HG03135 (cell line): ENCODE data around the gene FBXO30.
A peak's percentile ranks its signal among the peaks of the same experiment; 100 is the strongest.

ENCODE experiments used
- ATAC-seq: cut with Tn5 transposase; IDR thresholded peaks from one replicate; pipeline ENCODE4 v1.9.1; 2021; ENCODE audit warnings: mild to moderate bottlenecking, moderate library complexity; ENCODE audit not compliant: unreplicated experiment

FBXO30 gene

DNA sequence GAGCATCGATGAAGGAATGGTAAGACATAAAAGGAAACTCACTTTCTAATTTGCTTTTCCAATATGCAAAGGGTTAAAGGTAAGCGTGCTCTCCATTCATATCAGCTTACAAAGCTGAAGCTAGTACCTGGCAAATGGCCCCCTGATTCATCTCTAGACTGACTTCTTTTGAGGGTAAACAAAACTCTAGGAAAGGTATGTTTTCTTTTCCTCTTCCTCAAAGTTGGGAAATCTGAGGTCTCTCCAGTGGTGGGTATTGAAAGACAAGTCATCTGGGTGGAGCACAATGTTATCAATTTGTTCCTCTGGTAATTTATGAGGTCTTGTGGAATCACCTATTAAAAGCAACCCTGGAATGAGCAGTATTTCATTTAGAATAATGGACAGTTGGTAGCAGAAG lies 7.9 kb upstream of the FBXO30 start:
- ATAC-seq, result no peak

DNA sequence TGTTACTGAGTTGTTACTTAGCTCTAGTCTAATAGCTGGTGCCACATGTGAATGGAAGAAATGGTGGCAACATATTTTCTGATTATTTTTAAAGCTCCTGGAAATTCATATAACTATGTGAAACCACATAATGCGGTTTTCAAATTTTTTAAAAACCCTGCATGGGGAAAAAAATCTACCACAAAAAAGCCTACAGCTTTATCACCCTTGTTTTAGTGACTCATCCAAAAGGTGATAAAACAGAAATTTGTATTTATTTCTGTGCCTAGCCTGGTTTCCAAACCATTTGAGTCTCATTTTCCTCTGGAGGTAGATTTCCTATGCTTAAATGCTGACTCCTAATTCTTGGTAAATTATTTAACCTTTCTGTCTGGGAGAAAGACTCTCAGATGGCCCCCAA lies 5.4 kb upstream of the FBXO30 start:
- ATAC-seq, result no peak

DNA sequence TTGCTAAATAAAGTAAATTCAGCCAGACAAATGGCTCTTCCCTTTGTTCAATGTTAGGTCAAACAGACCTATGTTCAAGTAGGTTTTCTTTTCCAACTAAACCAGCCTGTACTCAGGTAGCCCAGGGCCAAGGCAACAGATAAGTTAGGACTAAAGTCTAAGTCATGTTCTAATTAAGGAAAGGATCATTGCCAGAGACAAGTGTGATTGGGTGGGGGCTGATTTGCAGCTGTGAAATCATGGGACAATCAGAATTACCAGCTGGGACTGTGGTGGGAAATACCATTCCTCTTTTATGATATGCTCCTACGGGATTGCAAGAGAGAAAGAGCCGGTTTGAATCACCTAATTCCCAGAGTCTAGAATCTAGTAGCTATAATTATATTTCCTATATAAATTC lies 4.2 kb upstream of the FBXO30 start:
- ATAC-seq, result no peak

DNA sequence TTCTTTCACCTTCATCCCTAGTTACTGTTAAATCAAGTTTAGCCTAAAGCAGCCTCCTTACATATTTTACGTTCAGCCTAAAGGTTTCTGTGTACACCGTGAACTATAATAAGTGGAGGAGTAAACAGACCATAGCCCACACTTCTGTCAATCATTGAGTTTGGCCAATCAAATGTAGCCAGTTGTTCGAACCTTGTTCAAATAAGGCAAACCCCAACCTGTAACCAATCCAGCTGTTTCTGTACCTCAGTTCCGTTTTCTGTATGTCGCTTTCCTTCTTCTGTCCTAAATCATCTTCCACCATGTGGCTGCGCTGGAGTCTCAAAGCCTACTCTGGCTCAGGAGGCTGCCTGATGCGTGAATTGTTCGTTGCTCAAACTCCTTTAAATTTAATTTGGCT lies 1.8 kb upstream of the FBXO30 start:
- ATAC-seq, result no peak

DNA sequence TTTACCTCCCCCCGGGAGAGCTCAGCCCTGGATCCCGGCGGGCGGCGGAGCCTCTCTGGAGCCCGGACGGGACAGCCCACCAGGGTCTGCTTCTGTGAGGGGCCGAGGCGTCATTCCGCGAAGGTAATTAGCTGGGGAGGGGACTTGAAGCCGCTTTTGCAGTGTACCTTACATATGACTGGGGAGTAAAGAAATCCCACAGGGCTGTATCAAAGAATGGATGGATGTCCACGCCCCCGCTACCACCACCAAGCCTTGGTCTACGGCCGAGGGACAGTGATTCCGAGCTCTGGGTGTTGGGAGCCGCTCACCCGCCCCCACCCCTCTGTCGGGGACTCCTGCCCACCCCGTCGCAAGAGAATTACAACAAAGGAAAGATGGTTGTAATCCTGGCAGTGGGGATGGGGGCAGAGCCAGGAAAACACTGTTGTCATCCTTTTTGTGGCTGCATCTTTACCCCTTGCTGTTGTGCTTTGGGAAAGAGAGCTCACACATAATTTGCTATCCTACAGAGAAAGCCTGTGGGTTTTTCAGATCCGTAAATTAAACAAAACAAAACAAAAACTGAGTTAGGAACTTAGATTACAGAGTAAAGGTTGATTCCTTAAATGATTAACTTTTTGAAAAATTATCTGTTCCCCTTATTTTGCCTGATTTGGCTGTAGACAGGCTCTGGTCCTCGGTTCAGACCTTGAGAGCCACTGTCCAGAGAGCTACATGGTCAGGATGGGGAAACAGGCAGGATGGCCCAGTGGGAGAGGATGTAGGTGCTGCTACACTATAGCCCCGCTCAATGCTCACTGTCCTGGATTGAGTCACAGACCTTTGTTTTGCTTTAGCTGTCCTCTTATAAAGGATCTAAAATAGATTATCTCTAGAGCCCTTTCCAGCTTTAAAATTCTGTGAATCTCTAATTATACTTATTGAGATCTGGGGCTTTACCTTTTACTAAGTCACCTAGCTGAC lies 997 bp upstream of the FBXO30 start:
- ATAC-seq, result peak; percentile 6

DNA sequence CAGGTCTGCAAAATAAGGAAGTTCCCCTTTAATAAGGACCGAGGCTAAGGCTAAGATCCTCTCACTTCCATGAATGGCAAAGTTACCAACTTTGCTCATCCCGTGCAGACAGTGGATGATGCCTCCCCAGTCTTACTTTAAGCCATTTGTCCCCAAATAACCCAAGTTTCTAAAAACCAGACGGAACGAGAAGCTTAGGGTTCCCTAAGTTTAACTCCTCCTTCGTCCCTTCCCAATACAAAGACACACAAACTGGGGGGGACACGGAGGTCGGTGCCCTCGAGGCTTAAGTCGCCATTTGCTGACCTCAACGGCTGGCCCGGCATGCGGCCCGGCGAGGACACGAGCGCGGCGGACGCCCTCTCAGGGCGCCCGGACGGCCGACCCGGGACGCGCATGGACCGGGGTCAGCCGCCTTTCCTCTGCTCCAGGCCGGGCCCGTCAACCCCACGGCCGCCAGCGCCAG lies 527 bp downstream of the FBXO30 start:
- peak; percentile 30 for ATAC-seq

DNA sequence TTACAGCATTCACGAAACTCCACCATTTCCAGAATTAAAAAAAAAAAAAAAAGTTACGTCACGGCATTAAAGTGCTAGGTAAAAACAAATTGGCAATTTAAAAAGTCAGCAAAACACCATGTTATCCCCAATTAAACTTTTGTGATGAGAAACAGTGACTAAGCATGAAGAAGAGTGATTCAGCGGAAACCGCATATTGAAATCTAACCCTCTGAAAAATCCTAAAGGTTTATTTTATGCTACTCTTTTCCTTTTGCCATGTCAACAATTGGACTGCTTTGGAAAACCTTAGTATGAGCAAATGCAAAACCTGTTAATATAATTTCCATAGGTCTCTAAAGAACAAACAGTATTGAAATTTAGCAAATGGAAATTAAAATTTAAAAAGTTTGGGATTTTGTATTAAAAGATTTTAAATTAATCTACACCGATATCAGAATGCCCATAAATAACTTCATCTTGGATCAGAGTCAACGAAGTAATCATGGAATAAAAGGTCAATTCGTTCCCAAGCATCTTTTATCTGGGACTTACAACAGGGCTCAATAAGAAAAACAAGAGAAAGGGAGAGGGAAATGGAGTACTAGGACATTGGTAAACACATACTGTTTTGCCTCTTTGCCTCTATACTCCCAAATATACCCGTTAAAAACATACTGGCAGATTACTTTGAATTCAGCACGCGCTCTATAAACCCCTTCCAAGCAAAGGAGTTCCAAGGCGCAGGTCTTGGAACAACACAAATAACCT lies 1.1 kb downstream of the FBXO30 start:
- ATAC-seq, result no peak

DNA sequence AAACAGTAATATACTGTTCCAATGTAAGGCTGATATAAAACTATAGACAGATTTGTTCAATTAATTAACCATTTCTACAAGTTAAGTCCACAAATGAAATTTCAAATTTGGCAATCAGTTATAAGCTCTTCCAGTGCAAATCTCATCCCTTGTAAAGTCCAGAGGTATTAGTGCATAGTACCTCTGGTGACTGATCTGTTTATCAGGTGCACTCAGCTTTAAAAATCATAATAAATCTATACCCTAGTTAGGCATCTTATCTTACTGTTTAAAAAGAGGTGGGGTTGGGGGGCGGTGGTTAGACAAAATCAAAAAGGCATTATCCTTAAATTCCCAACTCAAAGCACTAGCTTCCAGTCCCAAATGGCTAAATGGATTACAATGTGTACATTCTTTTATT lies 2.9 kb downstream of the FBXO30 start:
- ATAC-seq, result no peak

DNA sequence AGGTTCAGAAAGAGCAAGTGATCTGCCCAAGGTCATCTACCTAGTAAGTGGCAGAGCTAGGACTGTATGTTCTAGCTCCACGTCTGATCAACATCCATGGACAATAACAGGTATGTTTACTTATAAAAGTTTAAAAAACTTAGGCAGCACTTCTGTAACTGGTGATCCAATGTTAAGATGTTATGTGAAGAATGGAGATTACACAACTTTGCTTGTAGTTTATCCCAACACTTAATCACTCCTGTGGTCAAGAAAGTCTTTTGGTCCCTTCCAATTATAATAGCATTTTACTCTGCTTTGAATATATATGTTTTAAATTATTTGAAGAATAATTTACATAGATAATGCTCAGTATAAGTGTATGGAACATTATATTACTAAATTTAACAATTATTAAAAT lies 4.8 kb downstream of the FBXO30 start:
- no peak for ATAC-seq

DNA sequence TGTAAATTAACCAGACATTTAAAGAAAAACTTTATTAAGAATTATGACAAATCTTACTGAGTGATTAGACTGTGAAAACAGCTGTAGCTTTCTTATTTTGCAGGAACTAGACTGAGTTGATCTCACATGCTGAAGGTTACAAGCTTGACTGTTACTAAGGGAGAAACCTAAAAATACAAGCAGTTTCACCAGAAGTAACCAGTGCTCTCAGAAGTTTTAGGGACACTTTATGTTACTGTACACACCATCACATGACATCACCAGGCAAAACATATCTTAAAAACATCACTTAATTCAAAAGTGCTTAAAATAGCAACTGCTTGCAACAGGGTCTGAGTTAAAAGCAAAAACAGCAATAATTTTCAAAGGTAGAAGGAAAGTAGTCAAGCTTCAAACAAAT lies 5.4 kb downstream of the FBXO30 start:
- ATAC-seq, result peak; percentile 83

DNA sequence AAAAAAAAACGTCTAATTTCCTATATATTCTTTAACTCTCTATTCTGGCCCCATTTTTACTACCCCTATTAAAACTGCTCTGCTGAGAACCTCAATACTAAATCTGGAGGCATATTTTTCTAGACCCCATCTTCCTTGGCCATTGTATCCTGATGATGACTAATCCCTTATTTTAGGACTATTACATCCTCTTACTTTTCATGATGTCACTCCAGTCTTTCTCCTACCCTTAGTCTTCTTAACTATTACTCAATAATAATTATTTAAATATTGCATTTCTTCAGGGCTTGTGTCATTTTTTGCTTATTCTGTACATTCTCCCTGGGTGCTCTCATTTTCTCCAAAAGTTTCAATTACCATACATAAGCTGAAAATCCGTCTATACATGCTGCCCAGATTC lies 6.4 kb downstream of the FBXO30 start:
- no peak for ATAC-seq

DNA sequence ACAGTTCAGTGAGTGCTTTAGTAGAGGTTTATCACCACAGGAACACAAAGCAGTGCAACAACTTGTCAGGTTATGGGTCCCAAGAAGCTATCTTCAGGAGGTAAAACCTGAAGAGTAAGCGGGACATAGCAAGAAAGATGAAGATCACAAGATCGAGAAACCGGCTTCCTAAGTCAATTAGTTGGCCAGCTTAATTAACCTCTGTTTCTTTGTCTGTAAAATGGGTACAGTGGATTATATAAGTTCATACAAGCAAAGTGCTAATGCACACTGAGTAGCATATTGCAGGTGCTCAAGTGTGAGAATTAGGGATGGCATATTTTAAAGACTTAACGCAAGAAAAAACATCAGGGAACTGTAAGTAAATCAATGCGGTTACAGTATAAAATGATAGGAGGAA lies 12.5 kb downstream of the FBXO30 start:
- ATAC-seq, result no peak

DNA sequence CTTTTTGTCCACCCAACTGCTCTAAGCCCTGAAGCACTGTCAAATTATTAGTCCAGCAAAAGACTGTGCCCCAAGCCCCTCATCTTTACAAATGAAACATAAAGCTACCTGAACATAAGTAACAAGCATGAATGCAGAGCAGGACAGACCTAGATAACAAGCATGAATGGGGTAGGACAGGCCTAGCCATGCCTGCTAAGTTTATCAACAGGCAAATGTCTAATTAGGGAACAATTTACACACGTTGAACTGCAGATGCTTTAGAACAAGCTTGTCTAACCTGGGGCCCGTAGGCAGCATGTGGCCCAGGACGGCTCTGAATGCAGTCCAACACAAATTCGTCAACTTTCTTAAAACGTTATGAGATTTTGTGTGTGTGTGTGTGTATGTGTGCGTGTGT lies 13.6 kb downstream of the FBXO30 start:
- no peak for ATAC-seq

DNA sequence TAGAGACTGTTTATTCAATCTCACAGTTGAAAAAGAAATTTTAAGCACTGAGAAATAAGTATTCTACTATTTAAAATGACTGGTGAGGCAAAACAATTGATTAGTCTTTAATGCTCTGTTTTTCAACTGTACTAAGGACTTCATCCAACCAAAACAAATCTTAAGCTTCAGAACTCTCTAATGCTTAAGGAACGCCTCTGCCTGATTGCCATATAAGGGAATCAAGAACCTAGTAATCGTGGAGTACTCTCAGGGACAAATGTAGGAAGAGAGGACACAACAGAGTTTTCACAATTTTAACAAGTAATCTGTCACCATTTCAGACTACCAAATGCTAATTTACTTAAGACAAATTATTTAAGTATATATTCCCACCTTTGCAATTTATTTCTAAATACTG lies 16.1 kb downstream of the FBXO30 start:
- no peak for ATAC-seq

DNA sequence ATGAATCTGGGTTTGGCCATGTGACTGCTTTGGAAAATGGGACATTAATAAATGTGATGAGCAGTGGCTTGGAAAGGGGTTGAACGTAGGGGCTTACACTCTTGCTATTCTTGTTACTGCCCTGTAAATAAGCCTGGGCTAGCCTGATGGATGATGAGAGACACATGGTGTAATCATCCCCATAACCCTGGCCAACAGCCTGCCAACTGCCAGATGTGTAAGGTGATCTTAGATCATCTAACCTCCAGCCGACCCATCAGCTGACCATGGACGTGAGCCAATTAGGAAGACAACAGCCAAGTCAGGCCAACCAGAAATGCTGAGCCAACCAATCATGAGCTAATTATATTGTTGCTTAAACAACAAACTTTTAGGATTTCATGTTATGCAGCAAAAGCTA lies 25.2 kb downstream of the FBXO30 start:
- ATAC-seq, result no peak

DNA sequence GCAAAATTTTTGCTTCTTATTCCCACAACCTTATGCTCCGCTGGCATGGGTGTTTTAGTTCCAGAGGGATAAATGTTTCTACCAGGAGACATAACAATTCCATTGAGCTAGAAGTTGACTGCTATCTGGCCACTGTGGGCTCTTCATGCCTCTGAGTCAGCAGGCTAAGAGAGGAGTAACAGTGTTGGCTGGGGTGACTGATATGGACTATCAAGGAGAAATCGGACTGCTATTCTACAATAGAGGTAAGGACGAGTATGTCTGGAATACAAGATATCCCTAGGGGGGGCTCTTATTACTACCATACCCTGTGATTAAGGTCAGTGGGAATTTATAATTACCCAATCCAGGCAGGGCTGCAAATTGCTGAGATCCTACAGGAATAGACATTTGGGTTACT lies 26.9 kb downstream of the FBXO30 start:
- ATAC-seq, result no peak

DNA sequence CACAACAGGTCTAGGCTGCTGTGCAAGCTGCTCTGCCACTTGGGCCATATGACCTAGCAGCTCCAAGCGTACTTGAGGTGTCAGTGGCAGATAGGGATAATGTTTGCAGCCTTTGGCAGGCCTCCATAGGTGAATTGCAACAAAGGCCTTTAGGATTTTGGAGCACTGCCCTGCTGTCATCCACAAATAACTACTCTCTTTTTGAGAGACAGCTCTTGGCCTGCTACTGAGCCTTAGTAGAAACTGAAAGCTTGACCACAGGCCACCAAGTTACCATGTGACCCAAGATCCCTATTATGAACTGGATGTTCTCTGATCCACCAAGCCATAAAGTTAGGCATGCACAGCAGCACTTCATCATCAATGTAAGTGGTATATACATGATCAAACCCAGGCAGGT lies 29.9 kb downstream of the FBXO30 start:
- ATAC-seq, result peak; percentile 89

DNA sequence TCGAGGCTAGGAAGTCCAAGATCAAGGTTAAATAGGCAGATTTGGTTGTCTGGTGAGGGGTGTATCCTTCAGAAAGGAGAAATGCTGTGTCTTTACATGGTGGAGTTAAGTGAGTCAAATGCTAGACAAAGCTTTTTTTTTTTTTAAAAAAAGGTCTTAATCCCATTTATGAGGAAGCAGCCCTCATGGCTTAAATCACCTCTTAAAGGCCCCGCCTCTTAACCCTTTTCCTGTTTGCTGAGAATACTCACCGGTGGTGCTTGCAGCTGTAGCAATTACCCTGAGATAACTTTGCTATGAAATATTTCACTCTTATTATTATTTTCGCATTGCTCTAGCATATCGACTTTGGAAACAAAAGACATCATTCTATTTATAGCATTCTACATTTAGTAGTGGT lies 30.8 kb downstream of the FBXO30 start:
- ATAC-seq, result no peak

DNA sequence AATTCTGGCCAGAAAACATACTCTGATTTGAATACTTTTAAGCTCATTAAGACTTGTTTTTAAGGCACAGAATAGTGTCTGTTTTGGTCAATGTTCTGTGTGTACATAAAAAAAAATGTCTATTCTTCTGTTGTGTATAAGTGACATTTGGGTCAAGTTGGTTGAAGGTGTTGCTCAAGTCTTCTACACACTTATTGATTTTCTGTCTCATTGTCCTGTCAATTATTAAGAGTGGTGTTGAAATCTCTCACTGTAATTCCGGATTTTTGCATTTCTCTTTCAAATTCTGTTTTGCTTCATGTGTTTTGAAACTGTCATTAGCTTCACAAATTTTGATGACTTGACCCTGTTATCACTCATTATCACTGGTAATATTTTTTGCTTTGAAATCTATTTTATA lies 41.7 kb downstream of the FBXO30 start:
- ATAC-seq, result no peak

DNA sequence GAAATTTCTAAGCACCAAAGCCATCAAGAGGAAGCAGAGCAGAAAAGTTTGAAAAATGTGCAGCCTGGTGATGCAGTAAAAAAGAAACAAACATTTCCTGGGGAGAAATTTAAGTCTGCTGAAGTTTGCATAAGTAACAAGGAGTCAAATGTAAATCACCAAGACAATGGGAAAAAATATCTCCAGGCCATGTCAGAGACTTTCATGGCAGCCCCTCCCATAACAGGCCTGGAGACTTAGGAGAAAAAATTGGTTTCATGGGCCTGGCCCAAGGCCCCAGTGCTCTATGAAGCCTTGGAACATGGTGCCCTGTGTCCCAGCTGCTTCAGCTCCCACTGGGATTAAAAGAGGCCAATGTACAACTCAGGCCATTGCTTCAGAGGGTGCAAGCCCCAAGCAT lies 49.1 kb downstream of the FBXO30 start:
- ATAC-seq, result no peak

DNA sequence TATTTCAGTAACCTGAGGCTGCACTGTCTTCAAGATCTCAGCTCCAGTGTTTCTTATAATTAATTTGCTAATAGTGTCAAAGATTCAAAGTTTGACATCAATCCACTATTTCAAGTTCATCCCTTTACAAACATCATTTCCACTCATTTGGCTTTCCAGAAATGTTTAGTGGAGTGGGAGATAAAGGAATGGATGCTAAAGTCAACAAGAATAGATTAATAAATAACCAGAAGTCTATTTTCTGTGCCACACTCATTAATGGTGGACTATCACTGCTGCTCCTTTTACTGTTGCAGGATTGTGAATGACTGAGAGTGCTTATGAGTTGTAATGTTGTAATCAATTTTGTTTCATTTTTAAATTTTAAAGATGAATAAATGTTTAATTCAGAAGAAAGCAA lies 50.9 kb downstream of the FBXO30 start:
- no peak for ATAC-seq

DNA sequence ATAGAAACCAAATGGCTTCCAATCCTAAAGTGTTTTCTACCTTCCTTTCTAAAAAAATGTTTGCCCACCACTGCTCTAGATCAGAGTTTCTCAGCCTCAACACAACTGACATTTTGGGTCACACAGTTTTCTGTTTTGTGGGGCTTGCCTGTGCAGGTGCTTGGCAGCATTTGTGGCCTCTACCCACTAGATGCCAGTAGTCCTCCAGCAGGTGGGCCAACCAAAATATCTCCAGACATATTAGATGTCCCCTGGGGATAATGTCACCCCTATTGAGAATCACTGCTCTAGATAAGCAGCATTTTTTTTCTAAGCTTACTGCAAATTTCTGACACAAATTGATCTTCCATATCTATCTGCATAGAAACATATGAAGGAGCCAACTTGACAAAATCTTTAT lies 53.0 kb downstream of the FBXO30 start:
- no peak for ATAC-seq
